ENCODE measurements around the gene SIN3B.

Gene SIN3B

DNA sequence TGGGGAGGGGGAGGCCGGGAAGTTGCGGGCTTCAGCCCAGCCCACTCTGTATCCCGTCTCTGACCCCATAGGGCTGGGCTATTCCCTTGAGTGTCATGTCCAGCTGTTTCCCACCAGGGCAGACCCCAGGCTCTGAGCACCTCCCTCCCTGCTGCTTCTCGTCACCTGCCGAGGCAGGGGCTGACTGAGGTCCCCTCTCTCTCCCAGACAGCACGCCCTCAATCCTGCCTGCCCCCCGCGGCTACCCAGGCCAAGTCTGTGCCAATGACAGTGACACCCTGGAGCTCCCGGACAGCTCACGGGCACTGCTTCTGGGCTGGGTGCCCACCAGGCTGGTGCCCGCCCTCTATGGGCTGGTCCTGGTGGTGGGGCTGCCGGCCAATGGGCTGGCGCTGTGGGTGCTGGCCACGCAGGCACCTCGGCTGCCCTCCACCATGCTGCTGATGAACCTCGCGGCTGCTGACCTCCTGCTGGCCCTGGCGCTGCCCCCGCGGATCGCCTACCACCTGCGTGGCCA lies 60.2 kb downstream of the SIN3B start:
- DNase-seq (ENCODE audit: low read depth): no peak

DNA sequence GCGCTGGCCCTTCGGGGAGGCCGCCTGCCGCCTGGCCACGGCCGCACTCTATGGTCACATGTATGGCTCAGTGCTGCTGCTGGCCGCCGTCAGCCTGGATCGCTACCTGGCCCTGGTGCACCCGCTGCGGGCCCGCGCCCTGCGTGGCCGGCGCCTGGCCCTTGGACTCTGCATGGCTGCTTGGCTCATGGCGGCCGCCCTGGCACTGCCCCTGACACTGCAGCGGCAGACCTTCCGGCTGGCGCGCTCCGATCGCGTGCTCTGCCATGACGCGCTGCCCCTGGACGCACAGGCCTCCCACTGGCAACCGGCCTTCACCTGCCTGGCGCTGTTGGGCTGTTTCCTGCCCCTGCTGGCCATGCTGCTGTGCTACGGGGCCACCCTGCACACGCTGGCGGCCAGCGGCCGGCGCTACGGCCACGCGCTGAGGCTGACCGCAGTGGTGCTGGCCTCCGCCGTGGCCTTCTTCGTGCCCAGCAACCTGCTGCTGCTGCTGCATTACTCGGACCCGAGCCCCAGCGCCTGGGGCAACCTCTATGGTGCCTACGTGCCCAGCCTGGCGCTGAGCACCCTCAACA lies 60.8 kb downstream of the SIN3B start:
- no peak for DNase-seq (ENCODE audit: low read depth)

DNA sequence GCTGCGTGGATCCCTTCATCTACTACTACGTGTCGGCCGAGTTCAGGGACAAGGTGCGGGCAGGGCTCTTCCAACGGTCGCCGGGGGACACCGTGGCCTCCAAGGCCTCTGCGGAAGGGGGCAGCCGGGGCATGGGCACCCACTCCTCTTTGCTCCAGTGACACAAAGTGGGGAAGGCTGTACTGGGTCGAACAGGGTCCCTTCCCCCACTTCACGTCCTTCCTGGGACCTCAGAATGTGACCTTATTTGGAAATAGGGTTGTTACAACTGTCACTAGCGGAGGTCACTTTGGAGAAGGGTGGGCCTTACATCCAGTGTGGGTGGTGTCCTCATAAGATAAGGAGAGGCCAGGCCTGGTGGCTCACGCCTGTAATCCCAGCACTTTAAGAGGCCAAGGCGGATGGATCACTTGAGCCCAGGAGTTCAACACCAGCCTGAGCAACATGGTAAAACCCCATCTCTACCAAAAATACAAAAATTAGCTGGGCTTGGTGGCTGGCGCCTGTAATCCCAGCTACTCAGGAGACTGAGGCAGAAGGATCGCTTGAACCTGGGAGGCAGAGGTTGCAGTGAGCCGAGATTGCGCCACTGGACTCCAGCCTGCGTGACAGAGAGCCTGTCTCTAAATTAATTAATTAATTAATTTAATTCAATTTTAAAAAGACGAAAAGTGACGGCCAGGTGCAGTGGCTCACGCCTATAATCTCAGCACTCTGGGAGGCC lies 61.4 kb downstream of the SIN3B start:
- DNase-seq (ENCODE audit: low read depth): no peak

DNA sequence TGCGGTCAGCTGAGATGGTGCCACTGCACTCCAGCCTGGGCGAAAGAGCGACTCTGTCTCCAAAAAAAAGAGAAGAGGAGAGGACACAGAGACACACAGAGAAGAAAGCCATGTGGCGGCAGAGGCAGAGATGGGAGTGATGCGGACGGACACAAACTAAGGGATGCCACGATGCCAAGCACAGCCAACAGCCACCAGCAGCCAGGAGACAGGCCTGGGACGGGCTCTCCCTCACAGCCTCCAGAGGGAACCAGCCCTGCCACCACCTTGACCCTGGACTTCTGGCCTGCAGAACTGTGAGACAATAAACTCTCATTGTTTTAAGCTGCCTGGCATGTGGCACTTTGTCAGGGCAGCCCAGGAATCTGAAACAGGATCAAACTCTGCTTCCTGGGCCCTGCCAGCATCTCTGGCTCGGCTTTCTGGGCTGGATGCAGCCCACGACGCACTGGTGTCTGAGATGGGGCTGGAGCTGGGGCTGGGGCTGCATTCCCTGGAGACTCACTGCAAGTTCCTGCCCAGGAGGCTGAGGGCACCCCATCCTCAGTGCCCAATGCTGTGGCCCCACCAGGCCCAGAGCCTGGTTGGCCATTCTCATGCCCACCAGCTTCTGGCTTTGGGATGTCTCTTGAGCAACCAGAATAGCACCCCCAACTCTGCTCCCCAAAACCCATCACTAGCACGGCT lies 62.6 kb downstream of the SIN3B start:
- DNase-seq (ENCODE audit: low read depth): no peak

DNA sequence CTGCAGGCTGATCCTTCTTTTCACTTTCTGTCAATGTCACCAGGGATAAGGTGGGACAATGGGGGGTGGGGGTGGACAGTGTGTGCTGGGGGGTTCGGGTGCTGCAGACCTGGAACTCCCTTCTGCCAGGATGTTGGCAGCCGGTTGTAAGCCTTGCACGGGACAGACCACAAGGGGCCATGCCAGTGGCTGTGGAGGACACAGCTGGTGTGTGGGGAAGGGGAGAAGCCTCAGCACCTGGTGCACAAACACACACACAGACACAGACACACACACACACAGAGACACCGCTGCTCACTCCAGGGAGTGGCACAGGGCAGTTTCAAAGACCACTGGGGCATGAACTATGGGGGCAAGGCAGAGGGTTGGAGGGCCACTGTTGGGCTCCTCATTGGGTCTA lies 63.2 kb downstream of the SIN3B start:
- DNase-seq (ENCODE audit: low read depth): no peak

DNA sequence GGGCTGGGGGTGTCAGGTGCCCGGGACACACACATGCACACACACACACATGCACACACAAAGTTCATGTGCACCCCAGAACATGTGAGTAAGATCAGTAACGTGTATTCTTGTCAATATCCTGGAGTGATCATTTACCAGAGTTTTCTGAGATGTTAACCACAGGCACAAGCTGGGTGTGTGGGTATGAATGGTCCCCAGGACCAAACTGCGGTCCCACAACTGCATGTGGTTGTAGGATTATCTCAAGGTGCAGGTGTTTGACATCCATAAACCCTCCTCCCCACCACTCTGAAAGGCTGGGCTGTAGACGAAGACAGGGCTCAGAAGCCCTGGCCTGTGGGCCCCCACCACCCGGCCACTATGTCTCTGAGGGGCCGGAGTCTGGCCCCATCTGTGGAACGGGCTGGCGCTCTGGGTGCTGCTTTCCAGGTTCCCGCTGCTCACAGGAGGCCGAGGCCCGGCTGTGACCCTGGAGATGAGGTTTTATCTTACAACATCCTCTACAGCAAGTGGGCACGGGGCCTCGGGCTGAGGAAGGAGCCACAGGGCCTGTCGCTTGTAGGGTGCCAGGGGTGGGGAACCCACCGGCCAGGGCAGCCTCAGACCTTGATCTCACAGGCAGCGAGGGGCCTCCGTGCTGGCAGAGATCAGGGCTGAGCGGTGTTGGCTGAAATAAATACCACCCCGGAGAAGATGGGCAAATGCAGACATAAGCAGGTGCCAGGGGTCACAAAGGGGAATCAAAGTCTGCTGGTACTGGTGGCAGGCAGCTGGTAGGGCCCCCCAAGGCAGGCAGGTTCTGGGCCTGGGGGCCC lies 63.9 kb downstream of the SIN3B start:
- DNase-seq (ENCODE audit: low read depth): no peak

DNA sequence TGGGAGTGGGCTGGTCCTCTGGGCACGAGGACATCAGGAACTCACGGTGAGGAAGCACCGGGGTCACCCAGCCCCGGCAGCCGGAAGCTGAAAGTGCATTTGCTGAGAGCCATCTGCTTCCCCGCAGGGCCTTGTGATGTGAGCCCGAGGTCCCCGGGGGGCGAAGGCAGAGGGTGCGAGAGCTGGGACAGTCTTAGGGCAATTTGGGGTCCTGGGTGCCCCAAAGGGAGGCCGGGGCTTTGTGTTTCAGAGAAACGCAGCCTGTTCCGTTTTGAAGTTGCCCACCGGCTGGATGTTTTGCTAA lies 64.4 kb downstream of the SIN3B start:
- DNase-seq (ENCODE audit: low read depth): no peak

DNA sequence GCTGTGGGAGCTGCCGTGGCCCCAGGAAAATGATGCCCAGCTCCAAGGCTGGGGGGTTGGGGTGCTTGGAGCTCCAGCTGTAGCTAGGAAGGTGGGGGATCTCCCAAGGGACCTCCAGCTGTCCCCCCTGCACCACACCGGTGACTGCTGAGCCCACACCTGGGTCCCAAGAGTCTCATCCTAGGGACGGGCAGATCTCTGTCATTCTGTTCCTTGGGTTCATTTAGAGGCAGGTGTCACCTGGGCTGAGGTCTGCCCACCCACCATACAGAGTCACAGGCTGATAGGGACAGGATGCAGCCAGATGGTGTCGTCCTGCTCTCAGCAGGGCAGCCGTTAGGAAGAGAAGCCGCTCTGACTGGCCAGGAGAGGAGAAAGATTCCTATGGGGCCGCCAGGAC lies 64.9 kb downstream of the SIN3B start:
- no peak for DNase-seq (ENCODE audit: low read depth)

DNA sequence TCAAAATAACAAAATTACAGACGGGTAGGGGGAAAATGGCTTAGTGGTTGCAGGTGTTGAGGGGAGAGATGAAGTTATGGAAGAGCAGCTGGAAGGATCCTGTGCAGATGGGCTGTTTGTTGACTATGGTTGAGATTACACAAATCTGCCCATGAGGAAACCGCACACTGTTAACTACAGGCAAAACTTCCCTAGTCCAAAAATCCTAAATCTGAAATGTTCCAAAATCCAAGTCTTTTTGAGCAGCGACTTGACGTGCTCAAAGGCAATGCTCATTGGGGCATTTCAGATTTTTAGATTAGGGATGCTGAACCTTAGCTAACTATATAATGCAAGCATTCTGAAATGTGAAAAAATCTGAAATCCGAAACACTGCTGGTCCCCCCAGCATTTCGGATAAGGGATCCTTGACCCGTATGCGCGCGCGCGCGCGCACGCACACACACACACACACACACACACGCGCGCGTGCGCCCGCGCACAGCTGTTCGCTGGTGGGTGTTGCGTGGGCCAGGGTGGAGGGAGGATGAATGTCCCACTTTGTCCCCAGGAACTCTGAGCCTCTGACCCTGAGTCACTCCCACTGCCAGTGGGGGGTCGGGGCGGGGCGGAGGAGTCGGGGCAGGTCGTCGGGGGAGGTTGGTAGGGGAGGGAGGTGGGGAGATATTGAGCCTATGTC lies 66.4 kb downstream of the SIN3B start:
- DNase-seq (ENCODE audit: low read depth): no peak

DNA sequence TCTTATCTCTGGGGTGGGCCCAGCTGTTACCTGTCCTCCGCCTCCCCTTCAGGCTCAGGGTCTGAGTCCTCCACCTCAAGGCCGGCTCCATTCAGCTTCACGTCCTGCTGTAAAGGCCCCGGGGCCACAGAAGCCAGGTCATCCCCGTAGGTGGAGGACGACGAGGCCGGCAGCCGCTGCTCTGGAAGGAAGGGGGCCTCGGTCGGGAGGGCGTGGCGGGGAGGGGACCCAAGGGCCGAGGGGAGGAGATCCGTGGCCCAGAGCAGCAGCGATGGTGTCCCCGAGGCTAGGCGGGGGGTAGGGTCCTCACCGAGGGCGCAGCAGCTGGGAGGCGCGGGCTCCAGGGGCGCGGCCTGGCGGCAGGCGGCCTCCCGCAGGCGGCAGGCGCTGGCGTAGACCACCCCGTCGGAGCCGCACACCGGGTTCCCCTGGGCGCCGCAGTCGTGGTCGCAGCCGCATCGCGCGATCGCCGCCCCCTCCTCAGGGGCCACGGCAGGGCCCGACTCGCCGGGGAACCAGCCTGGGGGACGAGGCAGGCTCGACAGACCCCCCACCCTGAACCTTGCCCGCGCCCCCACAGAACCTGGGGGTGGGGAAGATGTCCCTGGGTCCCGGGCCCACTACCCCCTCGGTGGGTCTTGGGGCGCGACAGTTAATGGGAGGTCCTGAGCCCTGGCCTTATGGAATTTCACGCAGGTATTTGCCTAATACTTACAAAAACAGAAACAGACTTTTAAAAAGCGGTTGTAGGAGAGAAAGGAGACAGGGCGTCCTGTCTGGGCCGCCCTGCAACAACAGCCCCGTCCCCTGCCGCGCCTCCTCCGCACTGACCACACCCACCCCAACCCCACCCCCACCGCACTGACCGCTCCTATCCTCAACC lies 67.2 kb downstream of the SIN3B start:
- no peak for DNase-seq (ENCODE audit: low read depth)

DNA sequence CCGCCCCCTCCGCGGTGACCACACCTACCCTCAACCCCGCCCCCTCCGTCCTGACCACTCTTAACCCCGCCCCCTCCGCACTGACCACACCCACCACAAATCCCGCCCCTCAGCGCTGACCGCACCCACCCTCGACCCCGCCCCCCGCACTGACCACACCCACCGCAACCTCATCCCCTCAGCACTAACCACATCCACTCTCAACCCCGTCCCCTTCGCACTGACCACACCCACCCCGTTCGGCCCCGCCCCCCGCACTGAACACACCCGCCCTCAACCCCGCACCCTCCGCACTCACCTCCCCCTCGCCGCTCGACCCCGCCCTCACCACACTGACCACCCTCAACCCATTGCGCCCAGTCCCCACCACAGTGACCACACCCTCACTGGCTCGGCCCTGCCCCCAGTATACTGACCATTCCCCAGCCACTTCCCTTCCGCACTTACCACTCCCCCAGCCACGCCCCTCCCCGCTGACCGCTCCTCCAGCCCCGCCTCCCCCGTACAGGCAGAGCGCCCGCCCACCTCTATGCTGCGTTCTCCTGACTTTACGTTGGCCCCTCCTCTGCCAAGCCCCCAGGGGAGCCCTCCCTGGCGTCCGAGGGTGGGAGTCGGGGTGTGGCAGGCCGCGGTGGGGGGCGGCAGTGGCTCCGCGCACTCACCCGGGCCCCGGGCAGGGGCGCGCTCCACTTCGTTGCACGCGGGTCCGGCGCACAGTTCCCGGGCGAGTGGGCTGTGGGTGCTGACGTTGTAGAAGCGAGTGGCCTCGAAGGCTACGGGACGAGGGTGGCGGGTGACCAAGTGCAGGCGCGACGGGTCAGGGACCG lies 68.0 kb downstream of the SIN3B start:
- DNase-seq (ENCODE audit: low read depth): peak; percentile 93

DNA sequence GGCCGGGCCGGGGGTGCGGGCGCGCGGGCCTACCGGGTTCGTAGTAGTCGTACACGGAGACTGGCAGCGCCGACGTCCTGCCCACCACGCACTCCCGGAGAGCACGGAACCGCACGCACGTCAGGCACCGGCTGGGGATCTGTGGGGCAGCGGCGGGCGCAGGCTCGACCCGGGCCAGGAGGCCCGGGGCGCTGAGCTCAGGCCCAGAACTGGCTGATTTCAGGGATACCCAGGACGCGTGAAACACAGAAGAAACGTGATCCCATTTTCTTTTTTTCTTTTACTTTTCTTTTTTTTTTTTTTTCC lies 68.6 kb downstream of the SIN3B start:
- no peak for DNase-seq (ENCODE audit: low read depth)

DNA sequence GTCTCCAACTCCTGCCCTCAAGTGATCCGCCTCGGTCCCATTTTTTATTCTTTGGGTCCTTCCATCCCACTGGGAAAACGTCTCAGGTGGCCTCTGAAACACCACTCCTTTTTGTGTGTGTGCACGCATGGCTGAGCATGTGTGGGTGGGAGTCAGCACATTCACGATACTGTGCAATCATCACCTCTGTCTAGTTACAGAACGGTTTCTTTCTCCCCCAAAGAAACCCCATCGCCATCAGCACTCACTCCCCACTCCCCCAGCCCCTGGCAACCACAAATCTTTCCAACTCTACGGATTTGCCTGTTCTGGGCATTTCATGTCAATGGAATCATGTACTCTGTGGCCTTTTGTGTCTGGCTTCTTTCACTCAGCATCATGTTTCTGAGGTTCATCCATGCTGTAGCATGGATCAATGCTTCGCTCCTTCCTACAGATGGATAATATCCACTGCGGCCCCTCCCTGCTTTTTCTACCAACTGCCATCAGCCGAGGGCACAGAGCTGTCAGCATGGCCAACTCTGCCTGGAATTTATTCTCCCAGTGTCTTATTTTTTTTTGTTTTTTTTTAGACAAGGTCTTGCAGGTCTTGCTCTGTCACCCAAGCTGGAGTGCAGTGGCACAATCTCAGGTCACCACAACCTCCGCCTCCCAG lies 69.3 kb downstream of the SIN3B start:
- DNase-seq (ENCODE audit: low read depth): no peak

DNA sequence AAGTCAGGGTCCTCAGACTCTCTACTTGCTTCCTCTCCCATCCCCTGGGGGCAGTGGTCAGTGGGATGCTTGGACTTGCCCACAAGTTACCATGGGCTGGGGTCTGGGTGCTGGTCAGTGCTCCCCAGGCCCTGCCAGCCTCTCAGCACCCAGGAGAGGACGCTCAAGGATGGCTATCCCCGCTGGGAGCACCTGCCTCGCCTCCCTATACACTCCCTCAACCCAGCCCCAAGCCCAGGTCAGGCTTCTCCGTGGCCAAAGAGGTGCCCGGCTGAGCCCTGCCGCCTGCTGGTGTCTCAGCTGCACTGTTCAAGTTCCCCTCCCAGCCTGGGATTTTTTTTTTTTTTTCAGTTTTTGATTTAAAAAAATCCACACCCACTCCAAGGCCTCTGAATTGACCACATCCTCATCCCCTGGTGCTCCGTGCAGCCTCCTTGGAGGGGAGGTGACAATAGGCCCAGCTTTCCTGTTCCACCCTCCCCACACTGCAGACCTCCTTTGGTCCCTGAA lies 70.4 kb downstream of the SIN3B start:
- DNase-seq (ENCODE audit: low read depth): no peak

DNA sequence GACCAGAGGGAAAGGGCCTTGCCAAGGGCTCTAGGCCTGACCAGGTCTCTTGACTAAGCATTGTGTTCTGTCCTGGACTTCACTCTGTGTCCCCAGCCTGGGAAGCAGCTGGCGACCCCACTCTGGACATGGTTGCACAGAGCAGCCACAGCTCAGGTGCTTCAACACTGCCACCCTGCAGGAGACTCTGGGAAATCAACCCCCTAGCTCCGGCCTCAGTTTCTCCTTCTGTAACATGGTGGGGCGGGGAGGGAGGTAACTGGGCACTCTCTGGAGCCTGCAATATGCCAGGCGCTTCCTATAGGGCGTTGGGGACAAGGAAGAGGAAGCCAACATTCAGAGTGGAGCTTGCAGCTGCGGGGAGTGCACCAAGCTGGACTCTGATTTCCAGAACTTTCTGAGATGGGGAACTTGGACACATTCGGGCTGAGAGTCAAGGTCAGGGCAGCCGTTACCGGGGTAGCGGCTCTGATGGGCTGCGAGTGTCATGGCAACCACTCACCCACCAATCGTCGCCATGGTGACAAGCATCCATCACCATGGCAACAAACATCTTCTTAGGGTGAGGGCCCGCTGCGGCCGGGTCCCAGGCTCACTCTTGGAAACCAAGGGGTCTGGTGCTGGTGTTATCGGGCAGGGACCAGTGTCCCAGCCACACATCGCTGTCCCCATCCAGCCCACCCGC lies 72.4 kb downstream of the SIN3B start:
- DNase-seq (ENCODE audit: low read depth): no peak

DNA sequence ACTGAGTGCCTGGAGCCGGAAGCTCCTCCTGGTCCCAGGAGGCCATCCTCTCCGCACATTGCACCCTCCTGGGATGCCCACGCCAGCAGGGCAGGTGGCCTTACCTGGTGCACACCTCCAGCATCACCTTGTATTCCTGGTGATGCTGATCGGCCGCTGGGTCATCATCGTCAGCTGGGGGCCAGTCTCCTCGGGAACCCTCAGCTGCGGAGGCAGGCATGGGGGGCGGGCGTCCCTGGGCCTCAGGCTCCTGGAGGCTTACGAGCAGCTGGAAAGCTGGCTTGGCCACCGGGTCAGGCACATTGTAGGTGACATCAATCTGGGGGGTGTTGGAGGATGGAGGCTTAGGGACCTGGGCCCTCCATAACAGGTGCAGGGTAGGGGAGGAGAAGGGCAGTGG lies 73.3 kb downstream of the SIN3B start:
- no peak for DNase-seq (ENCODE audit: low read depth)

DNA sequence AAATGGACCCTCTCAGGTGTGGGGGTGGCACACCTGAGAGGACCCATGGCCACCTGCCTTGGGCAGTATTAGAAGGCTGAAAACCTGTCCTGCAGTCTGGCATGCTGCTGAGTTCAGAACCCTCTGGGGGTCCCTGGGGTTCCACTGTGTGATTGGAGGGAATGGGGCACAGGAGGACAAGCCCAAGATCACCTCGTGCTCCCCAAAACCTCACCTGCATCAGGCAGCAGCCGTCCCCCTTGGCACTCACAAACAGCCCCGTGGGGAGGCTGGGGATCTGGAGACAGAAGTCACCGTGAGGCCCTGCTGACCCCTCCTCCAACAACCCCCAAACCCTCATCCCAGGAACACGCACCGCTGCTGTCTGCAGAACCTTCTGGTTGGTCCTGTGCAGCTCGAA lies 74.1 kb downstream of the SIN3B start:
- DNase-seq (ENCODE audit: low read depth): no peak

DNA sequence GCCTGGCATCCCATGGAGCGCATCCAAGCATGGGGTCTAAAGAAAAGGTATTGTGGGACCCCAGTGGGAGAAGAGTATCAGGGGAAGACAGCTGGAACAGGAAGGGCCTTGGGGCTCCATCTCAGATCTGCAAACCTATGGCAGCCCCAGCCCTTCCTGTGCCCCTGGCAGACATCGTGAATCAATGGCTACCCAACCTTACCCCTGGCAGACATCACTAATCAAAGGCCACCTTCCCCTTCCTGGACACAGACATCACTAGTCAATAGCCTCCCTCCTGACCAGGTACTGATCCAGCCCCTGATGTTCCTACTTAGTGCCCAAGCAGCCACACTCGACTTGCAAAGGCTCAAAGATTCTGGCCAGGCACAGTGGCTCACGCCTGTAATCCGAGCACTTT lies 75.4 kb downstream of the SIN3B start:
- no peak for DNase-seq (ENCODE audit: low read depth)

DNA sequence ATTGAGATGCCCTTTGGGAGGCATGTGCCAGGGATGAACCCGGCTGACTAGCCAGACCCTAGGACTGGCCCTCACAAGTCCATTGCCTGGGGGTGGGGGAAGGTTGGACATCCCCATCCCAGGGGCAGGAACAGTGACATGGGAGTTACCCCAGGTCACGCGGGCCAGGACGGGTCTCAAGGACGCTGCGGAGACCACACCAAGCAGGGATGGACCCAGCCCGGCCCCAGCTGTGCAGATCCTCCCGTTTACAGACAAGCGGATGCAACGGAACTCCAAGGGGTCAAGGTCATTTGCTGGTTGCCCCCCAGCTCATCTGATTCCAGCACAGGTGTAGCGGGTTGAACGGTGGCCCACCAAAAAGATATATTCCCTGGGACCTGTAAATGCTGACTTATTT lies 79.6 kb downstream of the SIN3B start:
- no peak for DNase-seq (ENCODE audit: low read depth)

All from fibroblast of the conjunctiva (primary cell).